Uterus (tissue), 2 donors: ENCODE measurements around the gene GUCD1.

Experiments
- CTCF ChIP-seq, 4 experiments: fragments of 200-600 bp in 2 of 4; fragments of 450-650 bp in 2 of 4; sonication (generic) in 2 of 4; IDR thresholded peaks; one replicate each; pipeline ENCODE4 v1.5.1; 2016 to 2019; ENCODE audit warnings: antibody characterized with exemption in 4 of 4, mild to moderate bottlenecking in 2 of 4, moderate library complexity in 1 of 4
- POLR2A ChIP-seq, 2 donors: fragments of 450-650 bp; IDR thresholded peaks; one replicate each; pipeline ENCODE4 v1.6.1; 2016; ENCODE audit warnings: antibody characterized with exemption in 2 of 2, mild to moderate bottlenecking in 1 of 2, moderate library complexity in 1 of 2

- no peak for TF ChIP-seq CTCF (IDR thresholded peaks at IDR 0.05)
- TF ChIP-seq POLR2A (IDR thresholded peaks at IDR 0.05): no peak
Measured at GRCh38 chr22:24503843-24504338, 51.0 kb downstream of the GUCD1 start.
